Measurements from ENCODE around the gene ARL15.

DNA sequence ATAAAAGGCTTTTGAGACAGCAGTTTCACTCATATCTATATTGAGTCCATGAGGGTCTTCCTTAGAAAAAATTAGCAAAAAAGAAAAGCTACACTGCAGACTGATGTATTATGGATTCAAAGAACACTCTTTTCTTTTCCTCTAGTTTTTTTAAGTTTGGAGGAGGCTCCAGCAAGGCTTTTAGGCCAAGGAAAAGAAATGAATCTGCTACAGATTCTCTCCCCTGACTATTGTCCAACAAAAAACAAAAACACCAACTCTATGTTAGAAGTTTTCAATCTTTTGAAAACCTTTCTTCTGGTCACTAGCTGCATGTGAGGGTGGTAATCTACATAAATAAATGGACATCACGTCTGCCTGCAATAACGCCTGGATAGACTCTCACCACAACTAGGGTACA lies 310.4 kb downstream of the ARL15 start:
- TF ChIP-seq POLR2A (IDR thresholded peaks at IDR 0.05; ENCODE audit: low read depth, low read length) (no peak), POLR2AphosphoS5 (IDR thresholded peaks at IDR 0.05; ENCODE audit: insufficient read depth, low read depth, low read length) (no peak)

Data from endothelial cell of umbilical vein (primary cell).